GM19397 (cell line): Measurements from ENCODE around the gene SIT1.

Experiments
- ATAC-seq: cut with Tn5 transposase; IDR thresholded peaks from one replicate; pipeline ENCODE4 v1.9.1; 2021; ENCODE audit warnings: mild to moderate bottlenecking, moderate library complexity; ENCODE audit not compliant: unreplicated experiment

Gene SIT1

DNA sequence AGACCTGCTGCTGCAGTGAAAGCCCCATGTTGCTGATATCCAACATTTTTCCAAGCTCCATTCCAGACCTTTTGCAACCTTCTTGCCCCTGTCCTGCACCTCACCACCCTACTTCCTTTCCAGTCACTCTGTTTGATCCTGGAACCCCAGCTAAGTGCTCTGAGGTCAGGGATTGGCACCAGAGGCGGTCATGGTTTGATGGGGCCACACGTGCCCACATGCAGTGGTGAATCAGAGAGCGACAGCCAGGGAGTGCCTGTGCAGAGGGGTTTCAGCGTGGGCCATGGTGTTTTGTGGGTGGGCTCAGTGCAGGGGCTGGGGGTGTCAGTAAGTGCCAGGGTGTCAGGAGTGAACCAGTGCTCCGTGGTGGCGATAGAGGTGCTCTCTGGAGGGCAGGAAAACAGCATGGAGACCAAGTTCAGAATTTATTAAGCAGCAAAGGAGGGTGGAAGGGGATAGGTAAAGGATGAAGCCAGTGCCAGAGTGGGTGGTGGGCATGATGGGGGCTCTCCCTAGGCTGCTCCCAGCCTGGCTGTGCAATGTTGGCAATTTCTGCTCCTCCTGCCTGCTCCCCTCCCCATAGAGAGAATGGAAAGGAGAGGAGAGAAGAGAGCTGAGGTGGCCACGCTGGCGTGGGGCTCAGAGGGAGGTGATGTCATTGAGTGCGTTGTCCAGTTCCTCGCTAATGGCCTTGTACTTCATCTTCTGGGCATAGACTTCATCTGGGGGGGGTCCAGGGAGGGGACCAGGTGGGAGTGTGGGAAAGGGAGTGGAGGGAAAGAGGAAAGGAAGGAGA is 32.0 kb upstream of the SIT1 start:
- no peak for ATAC-seq

DNA sequence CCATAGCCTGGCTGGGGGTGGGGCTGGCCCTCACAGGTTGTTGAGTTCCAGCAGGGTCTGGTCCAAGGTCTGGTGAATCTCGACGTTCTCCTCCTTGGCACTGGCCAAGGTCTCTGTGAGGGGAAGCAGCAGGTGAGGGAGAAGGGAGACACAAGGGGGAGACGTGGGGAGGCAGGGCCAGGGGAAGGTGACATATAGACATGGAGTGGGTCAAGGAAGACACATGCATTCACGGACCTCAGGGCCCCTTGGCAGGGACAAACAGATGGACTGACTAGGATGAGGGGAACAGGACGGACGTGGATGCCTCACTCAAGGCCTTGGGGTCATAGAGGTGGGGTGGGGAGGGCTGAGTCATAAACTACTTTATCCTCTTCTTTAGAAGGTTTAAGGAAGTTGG is 31.3 kb upstream of the SIT1 start:
- no peak for ATAC-seq

DNA sequence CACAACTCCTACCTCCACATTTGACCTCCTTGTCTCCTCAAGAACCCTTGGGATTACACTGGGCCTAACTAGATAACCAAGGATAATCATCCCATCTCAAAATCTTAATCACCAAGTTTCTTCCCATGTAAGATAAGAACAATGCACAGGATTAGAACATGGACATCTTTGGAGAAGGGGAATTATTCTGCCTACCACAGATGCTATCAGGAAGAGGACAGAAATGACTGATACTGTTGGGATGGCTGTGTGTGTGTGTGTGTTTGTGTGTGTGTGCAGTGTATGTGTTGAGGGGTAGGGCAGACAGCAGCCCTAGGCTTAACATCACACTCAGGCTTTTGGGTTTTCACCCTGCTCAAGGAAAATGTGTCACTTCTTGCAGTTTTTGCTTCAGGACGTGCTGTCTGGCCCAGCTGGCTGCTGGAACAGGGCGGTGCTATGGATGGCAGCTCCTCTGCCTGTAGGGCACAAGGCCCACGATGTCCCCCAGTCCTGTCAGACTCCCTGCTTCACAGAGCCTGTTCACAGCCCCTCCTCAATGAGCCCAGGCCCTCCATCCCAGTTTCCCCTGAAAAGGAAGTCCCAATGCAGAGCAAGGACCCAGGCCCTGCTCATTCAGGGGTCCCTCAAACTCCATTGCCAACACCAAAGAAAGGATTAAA is 30.7 kb upstream of the SIT1 start:
- no peak for ATAC-seq

- no peak for ATAC-seq
These were observed 29.8 kb upstream of the SIT1 start for GRCh38 chr9:35680331-35681105.

DNA sequence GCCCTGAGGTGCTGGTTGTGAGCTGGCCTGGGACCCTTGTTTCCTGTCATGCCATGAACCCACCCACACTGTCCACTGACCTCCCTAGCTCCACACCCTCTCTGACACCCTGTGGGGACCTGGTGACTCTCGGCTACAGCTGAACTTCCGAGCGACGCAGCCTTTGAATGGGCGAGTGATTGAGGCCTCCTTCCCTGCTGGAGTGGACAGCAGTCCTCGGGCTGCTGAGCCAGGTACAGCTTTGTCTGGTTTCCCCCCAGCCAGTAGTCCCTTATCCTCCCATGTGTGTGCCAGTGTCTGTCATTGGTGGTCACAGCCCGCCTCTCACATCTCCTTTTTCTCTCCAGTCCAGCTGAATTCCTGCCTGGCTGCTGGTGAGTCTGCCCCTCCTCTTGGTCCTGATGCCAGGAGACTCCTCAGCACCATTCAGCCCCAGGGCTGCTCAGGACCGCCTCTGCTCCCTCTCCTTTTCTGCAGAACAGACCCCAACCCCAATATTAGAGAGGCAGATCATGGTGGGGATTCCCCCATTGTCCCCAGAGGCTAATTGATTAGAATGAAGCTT is 29.1 kb upstream of the SIT1 start:
- no peak for ATAC-seq

DNA sequence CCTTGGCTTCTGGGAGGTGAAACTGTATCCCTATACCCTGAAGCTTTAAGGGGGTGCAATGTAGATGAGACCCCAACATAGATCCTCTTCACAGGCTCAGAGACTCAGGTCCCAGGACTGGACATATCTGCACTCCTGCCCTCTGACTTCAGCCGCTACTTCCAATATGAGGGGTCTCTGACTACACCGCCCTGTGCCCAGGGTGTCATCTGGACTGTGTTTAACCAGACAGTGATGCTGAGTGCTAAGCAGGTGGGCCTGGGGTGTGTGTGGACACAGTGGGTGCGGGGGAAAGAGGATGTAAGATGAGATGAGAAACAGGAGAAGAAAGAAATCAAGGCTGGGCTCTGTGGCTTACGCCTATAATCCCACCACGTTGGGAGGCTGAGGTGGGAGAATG is 28.4 kb upstream of the SIT1 start:
- no peak for ATAC-seq

DNA sequence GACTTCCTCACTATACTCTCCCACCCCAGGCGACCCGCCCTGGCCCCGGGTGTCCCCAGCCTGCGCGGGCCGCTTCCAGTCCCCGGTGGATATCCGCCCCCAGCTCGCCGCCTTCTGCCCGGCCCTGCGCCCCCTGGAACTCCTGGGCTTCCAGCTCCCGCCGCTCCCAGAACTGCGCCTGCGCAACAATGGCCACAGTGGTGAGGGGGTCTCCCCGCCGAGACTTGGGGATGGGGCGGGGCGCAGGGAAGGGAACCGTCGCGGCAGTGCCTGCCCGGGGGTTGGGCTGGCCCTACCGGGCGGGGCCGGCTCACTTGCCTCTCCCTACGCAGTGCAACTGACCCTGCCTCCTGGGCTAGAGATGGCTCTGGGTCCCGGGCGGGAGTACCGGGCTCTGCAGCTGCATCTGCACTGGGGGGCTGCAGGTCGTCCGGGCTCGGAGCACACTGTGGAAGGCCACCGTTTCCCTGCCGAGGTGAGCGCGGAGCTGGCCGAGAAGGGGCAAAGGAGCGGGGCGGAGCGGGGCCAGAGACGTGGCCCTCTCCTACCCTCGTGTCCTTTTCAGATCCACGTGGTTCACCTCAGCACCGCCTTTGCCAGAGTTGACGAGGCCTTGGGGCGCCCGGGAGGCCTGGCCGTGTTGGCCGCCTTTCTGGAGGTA is 25.1 kb upstream of the SIT1 start:
- ATAC-seq, result no peak

GRCh38 chr9:35675204-35675603 is 24.5 kb upstream of the SIT1 start:
- ATAC-seq, result no peak

DNA sequence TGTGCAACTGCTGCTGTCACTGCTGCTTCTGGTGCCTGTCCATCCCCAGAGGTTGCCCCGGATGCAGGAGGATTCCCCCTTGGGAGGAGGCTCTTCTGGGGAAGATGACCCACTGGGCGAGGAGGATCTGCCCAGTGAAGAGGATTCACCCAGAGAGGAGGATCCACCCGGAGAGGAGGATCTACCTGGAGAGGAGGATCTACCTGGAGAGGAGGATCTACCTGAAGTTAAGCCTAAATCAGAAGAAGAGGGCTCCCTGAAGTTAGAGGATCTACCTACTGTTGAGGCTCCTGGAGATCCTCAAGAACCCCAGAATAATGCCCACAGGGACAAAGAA is 23.3 kb upstream of the SIT1 start:
- ATAC-seq, result no peak

- no peak for ATAC-seq
These were observed 22.6 kb upstream of the SIT1 start, which contains the start of gene CA9 for GRCh38 chr9:35673132-35674024. Gene CA9 (plus strand): TSS chr9:35673928. CDS start chr9:35673960, 32 bp downstream.

- no peak for ATAC-seq
These were observed 18.8 kb upstream of the SIT1 start for GRCh38 chr9:35669331-35670145.

GRCh38 chr9:35667939-35668338 is 17.2 kb upstream of the SIT1 start:
- ATAC-seq, result no peak

DNA sequence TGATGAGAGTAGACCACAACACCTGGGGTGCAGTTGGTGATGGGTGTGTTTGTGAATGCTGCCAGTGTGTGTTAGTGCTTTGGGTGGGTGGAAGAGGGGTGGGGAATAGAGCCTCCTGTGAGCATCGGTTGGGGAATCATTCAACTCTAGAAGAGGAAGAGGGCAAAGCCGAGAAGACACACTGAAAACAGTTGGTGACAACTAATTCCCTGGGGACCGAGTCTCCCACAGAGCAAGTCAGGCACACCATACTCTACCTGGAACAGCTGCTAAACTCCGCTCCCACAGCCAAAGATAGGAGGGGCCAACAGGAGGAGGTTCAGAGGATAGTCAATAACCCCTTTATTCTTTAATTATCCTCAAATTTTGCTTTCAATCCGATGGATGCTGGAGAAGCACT is 15.8 kb upstream of the SIT1 start:
- no peak for ATAC-seq

GRCh38 chr9:35666045-35666444 is 15.3 kb upstream of the SIT1 start:
- no peak for ATAC-seq

DNA sequence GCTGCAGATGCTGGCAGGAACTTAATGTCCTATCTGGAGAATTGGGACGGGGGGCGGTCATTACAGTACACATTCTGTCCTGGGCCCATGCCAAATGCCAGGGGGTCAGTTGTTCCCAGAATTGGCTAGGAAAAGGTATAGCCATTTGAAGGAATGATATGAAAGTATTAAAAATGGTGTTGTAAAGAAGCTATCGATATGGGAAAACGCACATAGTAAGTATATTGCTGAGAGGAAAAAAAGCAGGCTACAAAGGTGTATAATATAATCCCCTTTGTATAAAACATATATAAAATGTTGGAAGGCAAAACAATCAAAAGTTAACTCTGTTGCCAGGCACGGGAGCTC is 14.7 kb upstream of the SIT1 start:
- ATAC-seq, result no peak

DNA sequence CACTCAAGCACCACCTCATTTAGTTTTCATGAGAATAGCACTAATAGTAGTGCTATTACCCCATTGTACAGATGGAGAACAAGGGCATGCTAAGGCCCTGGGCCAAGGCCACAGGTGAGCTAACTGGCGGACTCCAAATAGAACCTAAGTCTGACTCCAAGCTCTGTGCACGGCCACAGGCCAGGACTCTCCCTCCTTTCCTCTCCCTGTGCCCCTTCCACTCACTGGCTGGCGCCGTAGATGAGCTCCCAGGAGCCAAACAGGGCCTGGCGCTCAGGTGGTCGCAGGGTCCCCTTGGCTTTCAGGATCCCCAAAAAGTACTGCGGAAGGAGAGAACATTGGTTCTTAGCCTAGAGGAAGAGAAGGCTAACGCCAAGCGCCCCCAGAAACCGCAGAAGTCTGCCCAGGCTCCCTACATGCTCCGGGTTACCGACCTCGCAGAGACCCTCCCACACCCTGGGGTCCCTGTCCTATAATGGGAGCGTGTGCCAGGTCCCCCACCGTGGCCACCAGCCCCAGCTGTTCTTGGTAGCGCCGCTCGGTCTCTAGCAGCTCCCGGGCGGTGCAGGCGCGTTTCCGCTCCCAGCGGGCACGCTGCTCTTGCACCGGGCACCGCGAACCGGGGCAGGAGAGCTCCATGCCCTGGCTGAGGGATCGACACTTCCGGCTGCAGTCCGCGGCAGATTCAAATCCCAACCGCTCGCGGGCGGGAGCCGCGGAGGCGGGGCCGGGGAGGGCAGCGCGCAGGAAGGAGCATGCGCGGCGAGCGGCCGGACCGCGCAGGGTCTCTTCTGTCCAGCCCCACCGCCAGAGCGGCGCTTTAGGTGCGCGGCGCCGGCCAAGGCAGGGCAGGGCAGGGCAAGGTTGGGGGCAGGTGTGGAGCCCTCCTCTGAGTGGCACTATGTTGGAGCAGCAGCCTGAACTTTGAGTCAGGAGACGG is 14.1 kb upstream of the SIT1 start, which contains the start of gene ARHGEF39:
ARHGEF39 (minus strand) TSS at position 665 of the 940 bp plus-strand sequence; CDS start at position 639, 26 bp downstream.
- ATAC-seq, result peak; percentile 84

DNA sequence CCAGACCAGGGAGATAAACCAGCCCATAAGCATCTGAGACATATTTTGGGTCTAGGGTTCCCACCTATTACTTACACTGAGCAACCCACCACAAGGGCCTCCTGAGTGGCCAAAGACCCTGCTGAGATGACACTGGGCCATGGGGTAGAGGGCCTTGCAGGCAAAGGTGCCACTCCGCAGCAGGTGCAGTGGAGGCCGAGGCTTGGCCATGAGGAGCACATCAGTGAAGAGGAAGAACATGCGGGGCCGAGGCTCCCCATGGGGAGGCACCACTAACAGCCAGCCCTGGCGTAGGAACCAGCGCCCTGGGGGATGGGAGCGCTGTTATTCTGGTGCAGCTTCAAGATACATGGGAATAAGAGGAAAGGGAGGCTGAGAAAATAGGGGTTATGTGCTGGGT is 11.7 kb upstream of the SIT1 start:
- no peak for ATAC-seq

GRCh38 chr9:35661756-35662350 is 11.1 kb upstream of the SIT1 start:
- no peak for ATAC-seq
